Neutrophil (primary cell): Measurements from ENCODE around the gene PPM1L.

ENCODE experiments used
- H3K27ac ChIP-seq: fragments of 200-600 bp; sonication (generic); 2 replicates; pipeline ENCODE4 v1.5.1; 2016; ENCODE audit warnings: mild to moderate bottlenecking, moderate library complexity
- H3K27me3 ChIP-seq: fragments of 200-600 bp; sonication (generic); 2 replicates; pipeline ENCODE4 v1.6.0; 2016; ENCODE audit warnings: mild to moderate bottlenecking
- H3K36me3 ChIP-seq: fragments of 200-600 bp; sonication (generic); 2 replicates; pipeline ENCODE4 v1.5.1; 2017
- H3K4me1 ChIP-seq, 2 experiments: fragments of 200-600 bp in 1 of 2; sonication (generic) in 1 of 2; 1 replicate in 1 of 2; 2 replicates in 1 of 2; pipeline versions ENCODE4 v1.5.1 to v1.6.1; 2013 to 2016; ENCODE audit warnings: low read depth in 1 of 2, low read length in 1 of 2, mild to moderate bottlenecking in 1 of 2, moderate library complexity in 1 of 2; ENCODE audit not compliant: control insufficient read depth in 1 of 2, insufficient read depth in 1 of 2
- H3K4me3 ChIP-seq, 2 experiments: fragments of 200-600 bp in 1 of 2; sonication (generic) in 1 of 2; 1 replicate in 1 of 2; 2 replicates in 1 of 2; pipeline ENCODE4 v1.5.1; 2013 to 2016; ENCODE audit warnings: low read depth in 1 of 2, low read length in 1 of 2, mild to moderate bottlenecking in 1 of 2, moderate library complexity in 1 of 2
- H3K9me3 ChIP-seq: fragments of 200-600 bp; sonication (generic); 2 replicates; pipeline ENCODE4 v1.5.1; 2016
- TF ChIP-seq, protein P1 (sequence below): fragments of 200-600 bp; sonication (generic); IDR thresholded peaks from 2 replicates; pipeline ENCODE4 v1.5.1; 2016; ENCODE audit warnings: antibody characterized with exemption

The PPM1L gene

DNA sequence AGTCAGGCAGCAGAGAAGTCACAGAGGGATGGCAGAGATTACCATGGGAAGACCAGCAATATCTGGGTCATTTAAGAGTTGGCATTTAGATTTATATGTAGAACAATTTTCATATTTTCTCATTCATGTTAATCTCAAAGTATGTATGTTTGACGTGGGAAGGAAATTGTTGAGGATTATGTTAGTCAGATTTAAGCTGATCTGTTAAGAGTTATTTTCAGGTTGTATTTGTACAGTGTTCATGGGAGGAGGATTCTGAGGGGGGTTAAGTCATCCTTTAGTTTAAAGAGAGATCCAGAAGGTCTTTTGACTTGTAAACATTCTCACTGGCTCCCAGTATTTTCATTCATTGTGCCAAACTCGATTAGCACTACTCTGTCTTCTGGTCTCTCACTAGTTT, 34.7 kb downstream of the PPM1L start:
- H3K4me1 ChIP-seq = no peaks in the 10 kb centered on the region
- no peaks in the 10 kb centered on the region for H3K27me3 ChIP-seq
- H3K4me3 ChIP-seq = no peak overlapping the region
- TF ChIP-seq, protein P1, sequence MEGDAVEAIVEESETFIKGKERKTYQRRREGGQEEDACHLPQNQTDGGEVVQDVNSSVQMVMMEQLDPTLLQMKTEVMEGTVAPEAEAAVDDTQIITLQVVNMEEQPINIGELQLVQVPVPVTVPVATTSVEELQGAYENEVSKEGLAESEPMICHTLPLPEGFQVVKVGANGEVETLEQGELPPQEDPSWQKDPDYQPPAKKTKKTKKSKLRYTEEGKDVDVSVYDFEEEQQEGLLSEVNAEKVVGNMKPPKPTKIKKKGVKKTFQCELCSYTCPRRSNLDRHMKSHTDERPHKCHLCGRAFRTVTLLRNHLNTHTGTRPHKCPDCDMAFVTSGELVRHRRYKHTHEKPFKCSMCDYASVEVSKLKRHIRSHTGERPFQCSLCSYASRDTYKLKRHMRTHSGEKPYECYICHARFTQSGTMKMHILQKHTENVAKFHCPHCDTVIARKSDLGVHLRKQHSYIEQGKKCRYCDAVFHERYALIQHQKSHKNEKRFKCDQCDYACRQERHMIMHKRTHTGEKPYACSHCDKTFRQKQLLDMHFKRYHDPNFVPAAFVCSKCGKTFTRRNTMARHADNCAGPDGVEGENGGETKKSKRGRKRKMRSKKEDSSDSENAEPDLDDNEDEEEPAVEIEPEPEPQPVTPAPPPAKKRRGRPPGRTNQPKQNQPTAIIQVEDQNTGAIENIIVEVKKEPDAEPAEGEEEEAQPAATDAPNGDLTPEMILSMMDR = no peak
- no peak overlapping the region for H3K27ac ChIP-seq
- no peaks in the 10 kb centered on the region for H3K36me3 ChIP-seq
- no peaks in the 10 kb centered on the region for H3K9me3 ChIP-seq

DNA sequence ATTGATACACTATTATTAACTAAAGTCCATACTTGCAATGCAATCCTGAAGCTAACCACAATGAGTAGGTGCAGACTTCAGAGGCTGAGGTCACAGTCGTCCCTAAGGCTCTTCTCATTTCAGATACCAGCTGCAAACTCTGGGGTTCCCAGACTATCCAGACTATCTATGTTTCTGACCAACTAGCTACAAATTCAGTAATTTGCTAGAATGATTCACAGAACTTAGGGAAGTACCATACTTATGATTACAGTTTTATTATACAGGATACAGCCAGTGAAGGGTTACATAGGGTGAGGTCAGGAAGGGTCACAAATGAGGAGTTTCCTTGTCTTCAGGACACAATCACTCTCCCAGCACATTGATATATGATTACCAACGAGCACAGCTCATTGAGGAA, 36.5 kb downstream of the PPM1L start:
- no peak overlapping the region for H3K4me3 ChIP-seq
- H3K4me1 ChIP-seq = no peaks in the 10 kb centered on the region
- no peaks in the 10 kb centered on the region for H3K36me3 ChIP-seq
- H3K27ac ChIP-seq = no peak overlapping the region
- no peaks in the 10 kb centered on the region for H3K27me3 ChIP-seq
- TF ChIP-seq, protein P1 = no peak
- no peaks in the 10 kb centered on the region for H3K9me3 ChIP-seq

DNA sequence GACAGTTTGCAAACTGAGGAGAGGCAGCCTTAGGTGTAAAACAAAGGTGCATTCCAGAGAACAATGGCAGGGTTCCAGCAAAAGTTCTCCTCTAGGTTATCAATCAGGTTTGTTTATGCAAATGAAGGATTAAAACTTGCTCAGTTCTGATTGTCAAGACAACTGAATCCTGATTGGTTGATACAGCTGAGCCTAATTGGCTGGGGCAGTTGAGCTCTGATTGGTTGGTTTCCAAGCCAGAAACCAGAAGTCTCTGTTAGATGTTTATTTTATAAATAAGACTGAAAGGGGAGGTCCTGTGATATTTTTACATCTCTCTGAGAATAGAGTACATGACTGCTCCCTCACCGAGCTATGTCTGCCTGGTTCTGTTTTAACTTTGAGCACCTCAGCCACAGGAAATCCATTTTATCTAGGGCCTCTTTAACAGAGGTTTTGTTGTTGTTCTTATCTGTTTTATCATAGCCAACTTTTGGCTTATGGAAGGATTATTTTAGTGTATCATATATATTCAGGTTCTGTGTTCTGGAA, 37.8 kb downstream of the PPM1L start:
- no peaks in the 10 kb centered on the region for H3K4me1 ChIP-seq
- H3K27ac ChIP-seq = no peak overlapping the region
- H3K4me3 ChIP-seq = no peak overlapping the region
- no peaks in the 10 kb centered on the region for H3K27me3 ChIP-seq
- no peaks in the 10 kb centered on the region for H3K36me3 ChIP-seq
- TF ChIP-seq, protein P1 = no peak
- no peaks in the 10 kb centered on the region for H3K9me3 ChIP-seq

DNA sequence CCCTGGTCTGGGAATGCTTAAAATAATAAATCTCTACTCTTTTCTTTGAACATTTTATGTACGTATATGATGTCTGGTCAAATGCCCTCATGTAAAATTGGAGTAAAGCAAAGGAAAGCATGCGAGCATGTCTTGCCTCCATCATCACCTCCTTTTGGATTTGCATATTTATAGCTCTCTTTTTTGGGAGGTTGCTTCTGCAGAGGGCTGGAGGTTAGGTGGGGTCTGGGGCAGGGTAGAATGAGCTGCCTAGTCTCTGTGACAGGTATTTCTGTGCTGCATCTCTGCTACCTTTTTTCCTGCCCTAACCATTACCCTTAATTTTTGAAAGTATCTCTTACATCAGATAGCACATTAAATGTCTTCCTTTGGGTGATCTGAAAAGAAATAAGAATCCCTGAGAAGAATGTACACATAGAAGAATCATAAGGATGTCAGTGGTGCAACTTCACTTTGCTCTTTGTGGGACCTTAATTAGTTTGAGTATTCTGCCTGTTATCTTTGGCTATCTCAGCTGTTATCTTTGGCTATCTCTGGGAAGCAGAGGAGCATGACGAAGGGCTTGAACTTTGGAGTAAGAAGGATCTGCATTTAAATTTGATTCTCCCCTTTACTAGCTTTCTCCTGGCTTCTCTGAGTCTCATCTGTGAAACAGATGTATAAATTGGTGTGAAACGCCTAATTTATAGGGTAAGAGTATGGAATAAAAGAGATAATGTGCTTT, 40.2 kb downstream of the PPM1L start:
- no peaks in the 10 kb centered on the region for H3K4me1 ChIP-seq
- no peaks in the 10 kb centered on the region for H3K9me3 ChIP-seq
- no peak overlapping the region for H3K27ac ChIP-seq
- H3K4me3 ChIP-seq = no peak overlapping the region
- TF ChIP-seq, protein P1 = no peak
- H3K36me3 ChIP-seq = no peaks in the 10 kb centered on the region
- H3K27me3 ChIP-seq = no peaks in the 10 kb centered on the region

DNA sequence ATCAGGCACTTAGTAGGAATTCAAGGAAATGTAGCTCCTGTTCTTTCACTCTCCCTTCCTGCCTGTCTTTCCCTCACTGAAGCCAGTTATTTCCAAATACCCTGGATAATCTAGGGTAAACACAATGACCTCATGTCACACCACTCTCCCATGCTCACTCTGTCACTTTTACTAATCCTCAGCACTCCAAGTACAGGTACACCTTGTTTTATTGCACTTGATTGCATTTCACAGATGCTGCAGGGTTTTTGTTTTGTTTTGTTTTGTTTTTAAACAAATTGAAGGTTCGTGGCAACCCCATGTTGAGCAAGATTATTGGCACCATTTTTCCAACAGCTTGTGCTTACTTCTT, 40.8 kb downstream of the PPM1L start:
- no peaks in the 10 kb centered on the region for H3K36me3 ChIP-seq
- no peak overlapping the region for H3K27ac ChIP-seq
- H3K4me3 ChIP-seq = no peak overlapping the region
- no peaks in the 10 kb centered on the region for H3K9me3 ChIP-seq
- TF ChIP-seq, protein P1 = no peak
- peaks cover 0 to under 1% of the 10 kb centered on the region in 2 experiments for H3K4me1 ChIP-seq
- no peaks in the 10 kb centered on the region for H3K27me3 ChIP-seq
